ENCODE results near the gene ZNG1B.
"Not testable (repeated sequence)": the region's sequence is repeated elsewhere in the genome, so short reads cannot be mapped to it uniquely, and the experiment has no call there.

Gene ZNG1B

DNA sequence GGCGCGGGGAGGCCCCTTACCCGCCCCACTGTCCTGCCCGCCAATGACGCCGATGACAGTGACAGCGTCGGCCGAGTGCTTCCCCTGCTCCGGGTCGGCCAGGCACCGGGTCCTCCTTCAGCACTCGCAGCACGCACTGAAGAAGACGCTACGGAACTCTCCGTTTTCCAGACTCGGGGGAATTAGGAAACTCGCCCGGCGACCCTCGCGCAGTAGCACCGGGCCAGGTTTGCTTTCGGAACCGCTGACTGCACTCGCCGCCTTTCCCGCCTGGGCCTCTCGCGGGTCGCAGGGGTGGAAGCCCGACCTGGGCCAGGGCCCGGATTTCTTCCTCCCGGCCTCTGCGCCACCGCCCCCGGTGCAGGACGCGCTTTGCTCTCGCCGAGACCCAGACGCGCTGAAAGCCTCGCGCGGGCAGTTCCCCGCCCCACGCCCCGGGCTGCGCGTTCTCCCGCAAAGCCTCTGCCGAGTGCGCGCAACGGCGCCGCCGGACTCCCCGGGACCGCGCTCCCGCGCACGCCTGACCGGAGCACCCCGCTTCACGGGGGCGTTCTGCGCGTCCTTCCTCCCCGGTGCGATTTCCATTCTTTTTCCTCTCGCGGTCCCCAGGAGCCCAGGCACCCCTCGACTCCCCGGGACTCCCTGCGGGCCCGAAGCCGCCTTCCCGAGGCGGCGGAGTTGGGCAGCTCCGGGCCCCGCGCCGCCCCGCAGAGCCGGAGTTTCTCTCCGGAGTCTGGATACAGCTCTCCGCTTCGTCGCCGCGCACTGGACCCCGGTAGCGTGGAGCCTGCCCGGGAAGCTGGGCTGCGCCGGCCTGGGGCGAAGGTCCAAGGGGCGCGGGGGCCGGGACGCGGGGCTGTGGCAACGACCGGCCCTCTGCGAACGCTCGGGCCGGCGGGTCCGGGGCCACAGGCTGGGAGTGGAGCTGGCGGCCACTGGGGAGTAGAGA lies 65.9 kb downstream of the ZNG1B start:
- peak; percentile 37 for DNase-seq (ENCODE audit: low spot score)

DNA sequence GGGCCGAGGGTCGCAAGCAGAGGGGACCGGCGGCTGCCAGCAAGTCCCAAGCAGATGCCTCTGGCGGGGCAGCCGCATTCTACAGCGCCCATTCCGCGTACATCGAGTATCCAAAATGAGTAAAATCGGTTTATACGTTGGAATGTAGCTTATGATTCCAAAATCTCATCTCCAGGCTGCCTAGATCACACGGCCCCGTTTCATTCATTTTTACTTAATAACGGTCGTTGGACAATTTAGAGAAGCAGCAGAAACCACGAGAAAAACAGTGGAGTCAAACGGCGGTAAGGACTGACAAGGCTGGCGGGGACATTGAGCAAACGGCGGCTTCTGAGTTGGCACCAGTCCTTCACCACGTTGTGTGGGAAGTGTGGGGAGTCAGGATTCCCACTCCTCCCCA lies 66.6 kb downstream of the ZNG1B start:
- DNase-seq (ENCODE audit: low spot score), result not testable (repeated sequence)

DNA sequence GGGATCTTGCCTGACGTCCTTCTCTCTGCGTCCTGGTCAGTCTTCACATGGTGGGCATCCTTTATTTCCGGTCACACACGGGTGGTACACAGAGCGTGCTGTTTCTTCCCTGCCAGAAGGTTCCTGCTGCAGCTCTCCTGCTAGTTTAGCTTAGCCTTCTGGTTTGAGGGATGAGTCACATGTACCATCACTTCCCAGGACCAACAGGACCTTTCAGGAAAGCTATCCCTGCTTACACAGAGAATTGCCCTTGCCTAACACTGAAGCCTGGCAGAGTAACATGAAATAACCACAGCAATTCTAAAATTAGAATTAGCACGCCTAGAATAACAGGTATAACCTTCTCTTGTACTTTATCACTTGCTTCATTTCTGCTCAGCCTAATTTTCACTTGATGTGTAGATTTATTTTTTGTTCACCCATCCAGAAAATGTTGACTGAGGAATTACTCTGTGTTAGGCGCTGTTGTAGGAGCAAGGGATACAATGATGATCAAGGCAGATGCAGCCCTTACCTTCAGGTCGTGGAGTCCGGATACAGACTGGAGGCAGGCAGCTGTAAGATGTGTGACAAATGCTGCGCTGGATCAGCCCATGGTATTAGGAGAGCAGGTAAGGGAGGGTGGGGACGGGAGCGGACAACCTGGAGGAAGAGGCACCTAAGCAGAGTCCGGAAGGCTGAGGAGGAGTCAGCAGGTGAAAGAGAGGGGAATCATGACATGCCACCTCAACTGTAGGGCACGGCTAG lies 70.1 kb downstream of the ZNG1B start:
- DNase-seq (ENCODE audit: low spot score), result not testable (repeated sequence)

DNA sequence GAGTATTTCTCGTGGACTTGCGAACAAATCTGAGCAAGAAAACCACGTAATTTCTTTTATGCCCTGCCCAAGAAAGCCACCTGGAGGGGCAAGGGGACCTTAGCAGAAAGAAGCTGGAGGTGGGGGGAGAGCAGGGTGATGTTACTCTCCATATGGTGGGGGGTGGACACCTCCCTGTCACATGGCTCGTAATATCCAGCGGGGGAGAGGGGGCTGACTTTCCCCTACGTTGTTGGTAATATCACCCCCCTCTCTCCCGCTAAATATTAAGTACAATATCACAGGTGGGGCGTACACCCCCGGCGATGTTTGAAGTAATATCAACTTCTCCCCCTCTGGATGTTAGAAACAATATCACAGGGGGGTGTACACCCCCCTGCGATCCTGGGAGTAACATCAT lies 70.7 kb downstream of the ZNG1B start:
- DNase-seq (ENCODE audit: low spot score), result not testable (repeated sequence)

DNA sequence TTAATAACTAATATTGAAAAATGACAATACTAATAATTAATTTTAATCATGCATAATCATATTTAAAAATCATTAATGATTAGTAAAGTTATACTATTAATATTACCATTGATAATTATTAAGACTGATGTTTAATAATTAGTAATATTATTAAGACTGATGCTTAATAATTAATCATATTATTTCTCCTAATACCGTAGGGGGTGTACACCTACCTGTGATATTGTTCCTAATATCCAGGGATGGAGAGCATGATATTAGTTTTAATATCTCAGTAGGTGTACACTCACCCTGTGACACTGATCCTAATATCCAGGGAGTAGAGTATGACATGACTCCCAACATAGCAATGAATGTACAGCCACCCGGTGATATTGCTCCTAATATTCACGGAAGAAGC lies 73.4 kb downstream of the ZNG1B start:
- DNase-seq (ENCODE audit: low spot score), result not testable (repeated sequence)

DNA sequence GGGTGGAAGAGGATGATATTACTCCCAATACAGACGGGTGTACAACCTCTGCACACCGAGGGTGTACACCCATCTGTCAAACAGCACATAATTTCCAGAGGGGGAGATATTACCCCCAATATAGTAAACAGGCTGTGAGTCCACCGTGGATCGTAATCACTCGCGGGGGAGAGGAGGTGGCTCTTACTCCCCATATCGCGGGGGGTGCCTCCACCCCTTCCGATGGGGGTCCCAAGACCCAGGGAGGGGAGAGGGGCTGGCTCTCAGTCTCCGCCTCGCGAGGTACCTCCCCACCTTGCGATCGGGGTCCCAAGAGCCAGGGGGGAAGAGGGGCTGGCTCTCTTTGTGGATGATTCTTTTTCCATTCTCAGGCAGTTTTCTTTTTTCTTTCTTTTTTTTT lies 74.4 kb downstream of the ZNG1B start:
- DNase-seq (ENCODE audit: low spot score), result not testable (repeated sequence)

DNA sequence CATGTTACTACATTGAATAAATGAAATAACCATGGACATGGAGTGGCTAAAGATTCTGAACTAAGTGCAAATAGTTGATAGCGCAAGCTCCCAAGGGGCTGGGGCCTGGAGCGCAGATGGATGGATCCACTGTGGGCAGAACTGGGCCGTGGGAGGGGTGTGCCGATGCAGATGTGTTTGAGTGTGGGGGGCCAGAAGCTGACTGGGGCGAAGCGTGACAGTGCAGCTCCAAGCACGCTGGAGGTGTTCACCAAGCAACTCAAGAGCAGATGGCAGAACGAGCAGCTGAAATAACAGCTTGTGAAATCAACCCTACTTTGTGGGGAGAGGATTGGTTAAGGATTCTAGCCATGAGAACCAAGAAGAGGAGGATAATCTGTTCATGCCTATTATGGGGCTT lies 78.0 kb downstream of the ZNG1B start:
- not testable (repeated sequence) for DNase-seq (ENCODE audit: low spot score)

DNA sequence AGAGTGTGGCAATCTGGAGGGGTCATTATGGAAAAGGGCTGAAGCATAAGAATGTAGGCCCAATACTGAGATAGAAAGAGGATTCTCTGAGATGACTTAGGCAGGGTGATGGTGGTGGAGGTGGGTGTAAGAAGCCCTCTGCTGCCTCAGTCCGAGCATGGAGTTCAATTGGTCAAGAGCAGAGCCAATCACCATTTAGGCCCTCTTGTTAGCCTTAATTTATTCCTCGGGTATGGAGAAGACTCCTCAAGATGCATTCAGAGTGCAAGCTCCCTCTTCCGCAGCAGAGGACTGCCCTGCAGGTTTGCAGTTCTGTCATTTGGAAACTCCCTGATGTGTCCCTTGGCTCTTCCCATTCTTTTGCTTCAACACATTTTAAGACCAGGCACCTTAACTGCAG lies 78.5 kb downstream of the ZNG1B start:
- DNase-seq (ENCODE audit: low spot score), result not testable (repeated sequence)

DNA sequence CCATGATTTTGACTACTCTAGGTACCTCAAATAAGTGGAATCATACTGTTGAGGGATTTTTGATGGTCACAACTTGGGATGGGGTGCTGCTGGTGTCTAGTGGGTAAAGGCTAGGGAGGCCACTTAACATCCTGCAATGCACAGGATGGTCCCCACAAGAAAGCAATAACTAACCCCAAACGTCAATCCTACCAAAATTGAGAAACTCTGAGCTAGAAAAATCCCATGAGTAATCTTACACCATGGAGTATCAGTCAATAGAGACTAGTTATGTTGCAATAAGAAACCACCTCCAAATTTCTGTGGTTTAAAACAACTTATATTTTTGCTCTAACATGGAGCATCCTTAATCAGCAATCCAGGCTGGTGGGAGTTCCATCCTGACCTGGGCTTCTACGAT lies 79.5 kb downstream of the ZNG1B start:
- DNase-seq (ENCODE audit: low spot score), result not testable (repeated sequence)

DNA sequence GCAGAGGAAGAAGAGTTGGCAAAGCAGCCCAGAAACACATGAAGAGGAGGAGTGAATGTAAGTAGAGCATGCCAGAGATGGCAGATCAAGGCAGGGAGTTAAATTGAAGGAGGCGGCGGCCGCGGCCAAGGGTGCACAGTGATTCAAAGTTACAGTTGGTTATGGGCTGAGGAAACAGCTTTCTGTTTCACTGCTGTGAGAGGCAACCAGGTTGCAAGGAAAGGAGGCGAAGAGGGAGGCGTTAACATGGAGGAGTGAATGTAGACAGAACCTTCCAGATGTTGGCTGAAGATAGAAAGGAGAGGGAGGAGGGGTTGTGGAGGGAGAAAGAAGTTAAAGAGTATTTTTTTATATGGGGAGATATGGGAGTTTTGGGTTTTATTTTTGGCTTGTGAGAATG lies 83.3 kb downstream of the ZNG1B start:
- not testable (repeated sequence) for DNase-seq (ENCODE audit: low spot score)

DNA sequence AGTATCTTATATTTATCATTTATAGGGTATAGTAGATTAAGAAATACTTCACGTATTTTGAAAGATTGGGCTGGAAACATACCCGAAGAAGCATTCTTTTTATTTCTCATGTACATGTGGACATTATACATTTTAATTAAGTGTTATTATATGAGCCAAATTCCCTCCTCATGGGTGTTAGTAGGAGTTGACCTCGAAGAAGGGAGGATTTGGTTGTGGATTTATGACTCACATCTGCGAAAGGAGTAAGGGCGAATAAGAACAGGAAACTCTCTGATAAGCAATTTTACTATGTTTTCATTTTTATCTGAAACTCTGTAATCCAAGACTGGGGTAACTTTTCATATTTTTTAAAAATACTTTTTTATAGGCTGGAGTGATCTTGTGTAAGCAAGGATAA lies 84.0 kb downstream of the ZNG1B start:
- not testable (repeated sequence) for DNase-seq (ENCODE audit: low spot score)

DNA sequence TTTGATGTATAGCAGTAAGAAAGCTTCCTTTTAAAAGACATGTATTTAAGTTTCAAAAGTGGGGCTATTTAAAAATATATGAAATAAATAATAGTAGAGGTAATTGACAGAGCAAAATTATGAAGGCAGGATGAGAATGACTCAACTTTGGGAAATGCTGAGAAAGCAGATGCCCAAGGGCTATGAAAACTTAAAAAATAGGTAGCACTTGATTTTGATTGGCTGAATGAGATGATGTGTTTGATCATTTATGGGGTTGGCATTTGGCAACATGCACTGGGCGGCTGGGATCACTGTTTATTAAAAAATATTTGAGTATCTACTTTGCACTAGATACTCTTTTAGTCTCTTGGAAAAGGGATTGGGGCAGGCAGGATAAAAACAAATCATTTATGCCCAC lies 87.5 kb downstream of the ZNG1B start:
- not testable (repeated sequence) for DNase-seq (ENCODE audit: low spot score)

DNA sequence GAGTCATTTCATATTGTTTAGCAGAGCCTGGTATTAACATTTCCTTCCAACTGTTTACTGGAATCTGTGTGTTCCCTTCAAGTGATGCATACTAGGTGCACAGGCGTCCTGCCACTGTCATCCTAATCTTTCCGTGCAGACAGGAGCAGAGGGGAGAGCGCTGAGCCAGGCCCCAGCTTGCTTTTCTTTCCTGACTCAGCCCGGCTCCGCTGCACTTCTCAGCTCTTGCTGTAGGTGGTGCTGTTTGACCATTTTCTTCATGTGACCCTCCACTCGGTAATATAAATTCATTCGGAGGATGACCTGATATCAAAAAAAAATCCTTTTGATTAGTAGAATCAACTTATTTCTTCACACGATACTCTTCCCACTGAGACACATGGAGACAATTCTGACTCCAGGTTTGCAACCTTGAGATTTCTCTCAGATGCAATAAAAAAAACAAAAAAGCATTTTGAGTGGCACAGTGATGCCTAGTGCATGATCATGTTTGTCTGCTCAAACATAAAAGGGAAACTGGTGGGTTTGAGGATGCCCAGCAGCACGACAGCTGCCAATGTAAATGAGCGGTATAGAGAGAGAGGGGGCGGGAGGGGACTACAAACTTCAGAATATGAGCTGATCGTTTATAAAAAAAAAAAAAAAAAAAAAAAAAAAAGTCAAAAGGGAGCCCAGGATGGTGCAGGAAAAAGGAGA lies 90.0 kb downstream of the ZNG1B start:
- not testable (repeated sequence) for DNase-seq (ENCODE audit: low spot score)

DNA sequence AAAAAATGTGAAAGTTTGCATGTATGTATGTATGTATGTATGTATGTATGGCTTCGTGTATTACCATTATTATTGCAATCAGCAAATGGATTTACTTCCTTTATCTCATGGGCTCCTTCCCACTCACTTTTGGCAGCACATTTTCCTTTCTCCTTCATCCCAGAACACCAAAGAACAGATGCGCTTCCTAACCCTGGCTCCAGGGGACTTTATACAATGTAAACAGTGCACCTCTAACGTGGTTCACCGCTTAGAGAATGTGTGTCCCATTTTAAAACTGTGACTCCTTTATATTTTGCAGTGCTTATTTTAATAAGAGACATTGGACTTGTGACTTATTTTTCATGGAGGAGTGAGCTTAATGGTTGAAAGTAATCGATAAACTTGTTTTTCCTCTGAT lies 90.6 kb downstream of the ZNG1B start:
- DNase-seq (ENCODE audit: low spot score), result not testable (repeated sequence)

DNA sequence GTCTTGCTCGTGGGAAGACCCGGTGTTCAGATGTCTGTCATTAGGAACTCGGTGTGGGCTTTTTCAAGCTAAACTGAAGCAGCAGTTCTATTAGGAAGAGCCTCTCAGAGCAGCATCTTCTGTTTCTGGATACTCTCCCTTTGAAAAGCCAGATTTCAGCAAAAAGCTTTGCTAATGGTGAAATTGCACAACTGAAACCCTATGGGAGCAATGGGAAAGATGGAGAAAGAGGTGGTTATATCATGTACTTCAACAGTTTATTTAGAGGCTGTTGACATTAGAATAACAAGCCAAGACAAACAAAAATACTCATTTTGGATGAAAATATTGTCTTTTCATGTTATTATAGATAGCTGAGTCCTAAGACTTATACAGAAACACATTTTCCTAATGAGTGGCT lies 91.4 kb downstream of the ZNG1B start:
- DNase-seq (ENCODE audit: low spot score), result not testable (repeated sequence)

DNA sequence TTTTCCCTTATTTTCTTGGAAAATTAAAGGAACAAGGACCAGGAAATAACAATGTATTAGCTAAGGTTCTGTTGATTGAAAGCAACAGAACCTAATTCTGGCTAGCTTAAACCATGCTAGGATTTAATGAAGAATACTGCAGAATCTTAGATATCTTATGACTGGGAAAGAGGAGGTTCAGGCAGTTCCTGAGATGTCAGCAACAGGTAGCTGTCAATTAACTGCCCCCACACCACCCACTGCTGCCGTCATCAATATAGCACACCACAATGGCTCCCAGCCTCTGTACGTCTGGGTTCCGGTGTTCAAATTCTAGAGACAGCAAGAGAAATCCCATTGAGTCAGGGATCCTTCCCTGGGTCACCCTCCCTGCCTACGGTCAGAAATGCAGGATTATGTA lies 95.5 kb downstream of the ZNG1B start:
- not testable (repeated sequence) for DNase-seq (ENCODE audit: low spot score)

DNA sequence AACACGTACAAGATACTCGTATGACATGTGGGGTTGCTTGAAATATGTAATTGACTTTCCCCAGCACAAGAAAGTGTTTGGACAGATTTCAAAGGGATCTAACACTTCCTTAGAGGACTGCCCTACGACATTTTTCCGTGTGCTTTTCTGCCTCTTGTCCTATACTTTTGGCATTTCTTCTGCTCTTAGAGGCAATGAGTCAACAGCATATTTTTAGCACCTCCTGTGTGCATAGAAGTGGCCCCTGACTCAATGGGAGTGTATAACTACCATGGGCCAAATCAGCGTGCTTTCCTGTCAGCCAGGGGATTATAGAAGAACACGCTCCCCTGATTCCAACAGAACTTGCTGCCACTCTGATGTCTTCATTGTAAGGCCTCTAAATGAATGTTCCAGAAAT lies 99.1 kb downstream of the ZNG1B start:
- not testable (repeated sequence) for DNase-seq (ENCODE audit: low spot score)

DNA sequence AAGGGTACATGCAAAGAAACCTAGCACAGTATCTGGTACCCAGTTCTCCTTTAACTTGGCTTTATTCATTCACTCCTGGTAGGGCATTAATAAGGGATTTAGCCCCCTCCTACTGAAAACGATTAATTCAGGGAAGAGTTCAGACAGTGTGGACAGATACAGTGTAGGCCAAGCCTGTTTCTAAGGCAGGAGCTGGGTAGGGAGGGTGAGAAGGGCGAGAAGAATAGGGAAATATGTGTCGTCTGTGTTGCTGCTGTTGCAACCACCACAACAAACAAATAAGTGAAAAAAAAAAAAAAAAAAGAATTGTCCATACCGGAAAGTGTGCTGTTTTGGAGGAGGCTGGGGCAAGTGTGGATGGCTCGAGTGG lies 103.3 kb downstream of the ZNG1B start:
- DNase-seq (ENCODE audit: low spot score), result not testable (repeated sequence)

DNA sequence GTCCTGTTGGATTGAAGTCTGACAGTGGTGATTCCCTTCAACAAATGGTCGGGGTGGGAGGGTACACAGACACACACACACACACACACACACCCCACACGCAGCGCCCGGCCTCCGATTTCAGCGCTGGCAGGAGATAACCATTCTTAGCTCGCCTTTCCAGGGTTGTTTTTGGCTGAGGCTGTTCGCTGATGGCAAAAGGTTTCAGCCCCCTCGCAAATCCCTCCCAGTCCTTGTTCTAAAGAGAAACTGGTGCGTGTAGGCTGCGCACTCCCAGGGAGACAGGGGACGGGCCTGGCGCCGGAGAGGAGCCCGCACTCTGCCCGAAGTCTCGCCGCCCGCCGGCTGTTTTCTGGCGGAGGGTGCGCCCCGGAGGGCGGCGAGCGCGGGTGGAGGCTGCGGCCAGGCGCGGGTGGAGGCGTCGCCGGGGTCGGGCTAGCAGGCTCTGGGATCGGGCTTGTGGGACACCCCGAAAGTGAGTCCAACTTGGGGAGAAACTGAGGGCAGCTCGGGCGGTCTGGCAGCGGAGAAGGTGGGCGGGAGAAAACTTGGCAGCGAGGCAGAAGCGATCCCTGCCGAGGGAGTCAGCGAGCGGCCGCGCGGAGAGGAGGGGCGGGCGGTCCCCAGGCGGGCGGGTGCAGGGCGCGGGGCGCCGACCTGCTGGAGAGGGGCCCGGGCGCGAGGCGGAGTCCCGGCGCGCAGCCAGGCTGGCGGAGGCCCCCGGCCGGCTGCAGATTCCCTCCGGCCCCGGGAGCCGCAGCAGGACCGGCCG lies 103.9 kb downstream of the ZNG1B start:
- not testable (repeated sequence) for DNase-seq (ENCODE audit: low spot score)

DNA sequence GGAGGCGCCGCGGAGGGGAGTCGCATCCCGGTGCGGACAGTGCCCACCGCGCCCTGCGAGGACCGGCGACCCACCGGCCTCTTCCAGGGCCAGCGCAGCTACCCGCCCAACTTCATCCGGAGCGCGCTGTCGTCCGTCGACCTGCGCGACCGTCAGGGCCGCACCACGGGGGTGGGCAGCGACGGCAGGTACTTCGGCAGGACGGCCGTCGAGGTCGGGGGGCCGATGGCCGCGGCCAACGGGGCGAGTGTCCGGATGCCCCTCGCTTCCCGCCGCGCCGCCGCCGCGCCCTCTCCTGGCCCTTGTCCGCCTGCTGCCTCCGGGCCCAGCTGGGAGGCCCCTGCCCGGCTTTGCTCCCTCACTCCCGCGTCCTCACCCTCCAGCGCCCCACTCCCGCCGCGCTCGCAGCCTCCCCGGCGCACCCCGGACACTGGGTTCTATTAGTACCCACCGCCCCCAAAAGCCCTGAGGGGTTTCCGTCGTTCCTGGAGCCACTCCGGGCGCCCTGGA lies 104.5 kb downstream of the ZNG1B start:
- DNase-seq (ENCODE audit: low spot score), result not testable (repeated sequence)

DNA sequence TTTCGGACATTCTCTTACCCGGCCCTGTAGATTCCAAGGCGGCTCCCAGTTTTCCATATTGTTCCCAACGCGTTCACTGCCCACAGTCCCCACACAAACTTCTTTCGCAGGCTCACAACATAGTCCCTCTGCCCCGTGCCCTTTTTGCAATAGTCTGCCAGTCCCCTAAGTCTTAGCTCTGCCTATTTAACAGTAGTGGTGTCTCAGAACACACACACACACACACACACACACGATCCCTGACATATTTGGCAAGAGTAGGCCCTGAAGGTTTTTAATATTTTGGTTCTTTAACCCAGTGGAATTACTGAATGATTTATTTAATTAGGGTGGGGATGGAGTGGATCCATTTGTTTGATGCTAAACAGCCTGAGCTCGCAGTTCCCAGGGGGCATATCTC lies 105.0 kb downstream of the ZNG1B start:
- not testable (repeated sequence) for DNase-seq (ENCODE audit: low spot score)
